Loucy (cell line): ENCODE measurements around the gene C2CD4C.
"Not testable (repeated sequence)": the region's sequence is repeated elsewhere in the genome, so short reads cannot be mapped to it uniquely, and the experiment has no call there.

Source experiments
- H2AFZ ChIP-seq: fragments of 200-600 bp; sonication (generic); 2 replicates; pipeline ENCODE4 v1.6.0; 2016; ENCODE audit warnings: antibody characterized with exemption, mild to moderate bottlenecking, low read length, moderate library complexity
- H3F3A ChIP-seq: fragments of 200-600 bp; 2 replicates; pipeline ENCODE4 v1.6.0; 2016; ENCODE audit warnings: antibody characterized with exemption, low read depth, mild to moderate bottlenecking
- H3K27me3 ChIP-seq: fragments of 200-600 bp; sonication (generic); 2 replicates; pipeline ENCODE4 v1.6.1; 2014; ENCODE audit warnings: low read length, mild to moderate bottlenecking; ENCODE audit not compliant: insufficient read depth, poor library complexity, severe bottlenecking
- H3K36me3 ChIP-seq: fragments of 200-600 bp; sonication (generic); 2 replicates; pipeline ENCODE4 v1.6.1; 2016; ENCODE audit warnings: low read length; ENCODE audit not compliant: insufficient read depth
- H3K4me1 ChIP-seq: fragments of 200-600 bp; sonication (generic); 2 replicates; pipeline ENCODE4 v1.5.1; 2014; ENCODE audit warnings: low read length, mild to moderate bottlenecking; ENCODE audit not compliant: insufficient read depth, poor library complexity, severe bottlenecking
- H3K4me2 ChIP-seq: fragments of 200-600 bp; sonication (generic); 2 replicates; pipeline ENCODE4 v1.6.0; 2014; ENCODE audit warnings: antibody characterized with exemption, low read length, low read depth, mild to moderate bottlenecking; ENCODE audit not compliant: poor library complexity, severe bottlenecking
- H3K4me3 ChIP-seq: fragments of 200-600 bp; sonication (generic); 2 replicates; pipeline ENCODE4 v1.5.1; 2014; ENCODE audit warnings: low read length, mild to moderate bottlenecking, mixed read lengths; ENCODE audit not compliant: poor library complexity, severe bottlenecking
- H3K79me2 ChIP-seq: fragments of 200-600 bp; sonication (generic); 2 replicates; pipeline ENCODE4 v1.6.1; 2014; ENCODE audit warnings: low read length; ENCODE audit not compliant: insufficient read depth
- H3K9ac ChIP-seq: fragments of 200-600 bp; sonication (generic); 2 replicates; pipeline ENCODE4 v1.6.0; 2014; ENCODE audit warnings: mild to moderate bottlenecking, low read depth, low read length, moderate library complexity; ENCODE audit not compliant: poor library complexity, severe bottlenecking
- H3K9me2 ChIP-seq: fragments of 200-600 bp; sonication (generic); replicated peaks from 2 replicates; pipeline ENCODE4 v1.6.1; 2016; ENCODE audit warnings: low read depth, low read length, mixed read lengths
- H3K9me3 ChIP-seq: fragments of 200-600 bp; sonication (generic); 2 replicates; pipeline ENCODE4 v1.6.1; 2014; ENCODE audit warnings: mild to moderate bottlenecking, antibody characterized with exemption, low read length, low read depth; ENCODE audit not compliant: insufficient read depth
- H4K20me1 ChIP-seq: fragments of 200-600 bp; sonication (generic); 2 replicates; pipeline ENCODE4 v1.6.0; 2014; ENCODE audit warnings: antibody characterized with exemption, low read length, mild to moderate bottlenecking; ENCODE audit not compliant: insufficient read depth, poor library complexity, severe bottlenecking
- EZH2phosphoT487 ChIP-seq: fragments of 200-600 bp; IDR thresholded peaks from 2 replicates; pipeline ENCODE4 v1.6.1; 2018; ENCODE audit warnings: antibody characterized with exemption, mild to moderate bottlenecking, moderate library complexity, borderline replicate concordance
- TF ChIP-seq, protein P1 (sequence below): fragments of 200-600 bp; sonication (generic); conservative IDR thresholded peaks from 2 replicates; pipeline ENCODE4 v1.5.1; 2014; ENCODE audit warnings: mild to moderate bottlenecking, antibody characterized with exemption, low read length

C2CD4C gene

GRCh38 chr19:453606-454005, 44.7 kb upstream of the C2CD4C start:
- H3K79me2 ChIP-seq, result no peaks in the 10 kb centered on the region
- H3K9ac ChIP-seq, result no peak overlapping the region
- H3K9me2 ChIP-seq, result no peaks in the 10 kb centered on the region
- H3K9me3 ChIP-seq, result peaks cover 35% of the 10 kb centered on the region
- H3K27me3 ChIP-seq, result no peaks in the 10 kb centered on the region
- TF ChIP-seq, protein P1, sequence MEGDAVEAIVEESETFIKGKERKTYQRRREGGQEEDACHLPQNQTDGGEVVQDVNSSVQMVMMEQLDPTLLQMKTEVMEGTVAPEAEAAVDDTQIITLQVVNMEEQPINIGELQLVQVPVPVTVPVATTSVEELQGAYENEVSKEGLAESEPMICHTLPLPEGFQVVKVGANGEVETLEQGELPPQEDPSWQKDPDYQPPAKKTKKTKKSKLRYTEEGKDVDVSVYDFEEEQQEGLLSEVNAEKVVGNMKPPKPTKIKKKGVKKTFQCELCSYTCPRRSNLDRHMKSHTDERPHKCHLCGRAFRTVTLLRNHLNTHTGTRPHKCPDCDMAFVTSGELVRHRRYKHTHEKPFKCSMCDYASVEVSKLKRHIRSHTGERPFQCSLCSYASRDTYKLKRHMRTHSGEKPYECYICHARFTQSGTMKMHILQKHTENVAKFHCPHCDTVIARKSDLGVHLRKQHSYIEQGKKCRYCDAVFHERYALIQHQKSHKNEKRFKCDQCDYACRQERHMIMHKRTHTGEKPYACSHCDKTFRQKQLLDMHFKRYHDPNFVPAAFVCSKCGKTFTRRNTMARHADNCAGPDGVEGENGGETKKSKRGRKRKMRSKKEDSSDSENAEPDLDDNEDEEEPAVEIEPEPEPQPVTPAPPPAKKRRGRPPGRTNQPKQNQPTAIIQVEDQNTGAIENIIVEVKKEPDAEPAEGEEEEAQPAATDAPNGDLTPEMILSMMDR, result no peak
- TF ChIP-seq EZH2phosphoT487, result no peak
- H3K4me3 ChIP-seq, result no peak overlapping the region
- no peak overlapping the region for H2AFZ ChIP-seq
- no peaks in the 10 kb centered on the region for H3K36me3 ChIP-seq
- H4K20me1 ChIP-seq, result no peaks in the 10 kb centered on the region
- no peaks in the 10 kb centered on the region; the same call in 1 of the 2 replicates for H3F3A ChIP-seq
- H3K4me2 ChIP-seq, result no peak overlapping the region
- H3K4me1 ChIP-seq, result no peaks in the 10 kb centered on the region

DNA sequence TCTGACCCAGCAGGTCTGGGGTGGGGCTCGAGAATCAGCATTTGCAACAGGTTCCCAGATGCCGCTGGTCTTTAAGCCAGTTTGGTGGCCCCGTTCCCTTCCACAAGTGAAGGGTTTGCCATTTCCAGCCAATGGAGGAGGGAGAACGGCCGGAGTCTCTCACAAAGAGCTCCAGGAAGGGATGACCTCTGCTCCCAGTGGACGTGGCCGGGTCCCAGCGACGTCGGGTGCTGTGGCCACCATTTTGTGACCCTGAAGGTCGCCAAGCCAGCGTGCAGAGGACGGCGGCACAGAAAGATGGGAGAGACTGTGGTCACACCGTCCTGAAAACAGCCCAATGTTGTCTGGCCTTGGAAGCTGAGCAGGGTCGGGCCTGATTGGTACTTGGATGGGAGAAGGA, 43.9 kb upstream of the C2CD4C start:
- H3K9me2 ChIP-seq, result no peaks in the 10 kb centered on the region
- no peaks in the 10 kb centered on the region; the same call in 1 of the 2 replicates for H3F3A ChIP-seq
- no peaks in the 10 kb centered on the region for H3K4me1 ChIP-seq
- no peaks in the 10 kb centered on the region for H4K20me1 ChIP-seq
- no peak overlapping the region for H3K4me2 ChIP-seq
- no peaks in the 10 kb centered on the region for H3K27me3 ChIP-seq
- no peaks in the 10 kb centered on the region for H3K36me3 ChIP-seq
- H3K4me3 ChIP-seq, result no peak overlapping the region
- H3K79me2 ChIP-seq, result no peaks in the 10 kb centered on the region
- H3K9me3 ChIP-seq, result peaks cover 35% of the 10 kb centered on the region
- H2AFZ ChIP-seq, result no peak overlapping the region
- no peak overlapping the region for H3K9ac ChIP-seq
- TF ChIP-seq, protein P1, result no peak
- no peak for TF ChIP-seq EZH2phosphoT487

- not testable (repeated sequence) for H3K4me1 ChIP-seq, H4K20me1 ChIP-seq, H3K27me3 ChIP-seq, H3F3A ChIP-seq, H2AFZ ChIP-seq, H3K9me2 ChIP-seq, H3K36me3 ChIP-seq, H3K4me2 ChIP-seq, H3K79me2 ChIP-seq, H3K9ac ChIP-seq, H3K4me3 ChIP-seq
- peaks cover 31% of the 10 kb centered on the region for H3K9me3 ChIP-seq
Measured at GRCh38 chr19:450912-451481, 42.0 kb upstream of the C2CD4C start.

GRCh38 chr19:449916-450315, 41.0 kb upstream of the C2CD4C start:
- H3K36me3 ChIP-seq, result no peaks in the 10 kb centered on the region
- H3F3A ChIP-seq, result no peaks in the 10 kb centered on the region; the same call in 1 of the 2 replicates

More at GRCh38 chr19:449916-450315, 41.0 kb upstream of the C2CD4C start:
- Histone ChIP-seq H2AFZ (no peak overlapping the region), H3K4me2 (no peak overlapping the region), H4K20me1 (no peaks in the 10 kb centered on the region), H3K9me2 (no peaks in the 10 kb centered on the region), H3K9ac (no peak overlapping the region), H3K79me2 (no peaks in the 10 kb centered on the region), H3K27me3 (no peaks in the 10 kb centered on the region), H3K9me3 (peaks cover 27% of the 10 kb centered on the region), H3K4me3 (no peak overlapping the region), H3K4me1 (no peaks in the 10 kb centered on the region)
- TF ChIP-seq EZH2phosphoT487, result no peak
- TF ChIP-seq, protein P1, result no peak
